IPS DF 4.7 (cell line): ENCODE data around the gene IL18BP.

ENCODE experiments used
- DNase-seq: peaks from one replicate; pipeline ENCODE4 v3.0.0-alpha.2; 2013; ENCODE audit warnings: low spot score; ENCODE audit errors: extremely low read depth

The IL18BP gene

GRCh38 chr11:71998649-71999310 lies at the start of gene IL18BP:
IL18BP (plus strand) TSS chr11:71998909; CDS start chr11:71999985, 1,076 bp downstream.
- no peak for DNase-seq

- DNase-seq, result no peak
Measured at GRCh38 chr11:71949034-71949433, 49.7 kb upstream of the IL18BP start.

- no peak for DNase-seq
Measured at GRCh38 chr11:71951741-71952310, 46.9 kb upstream of the IL18BP start.

- DNase-seq, result no peak
Measured at GRCh38 chr11:71955898-71956456, 42.7 kb upstream of the IL18BP start.

- DNase-seq, result no peak
Measured at GRCh38 chr11:71962428-71963038, 36.2 kb upstream of the IL18BP start.

GRCh38 chr11:71963468-71963867 lies 35.2 kb upstream of the IL18BP start:
- DNase-seq, result no peak

GRCh38 chr11:71964641-71965040 lies 34.1 kb upstream of the IL18BP start:
- DNase-seq, result no peak

- no peak for DNase-seq
Measured at GRCh38 chr11:71971680-71972079, 27.0 kb upstream of the IL18BP start.

- no peak for DNase-seq
Measured at GRCh38 chr11:71976551-71976950, 22.2 kb upstream of the IL18BP start.

GRCh38 chr11:71977090-71977489 lies 21.6 kb upstream of the IL18BP start:
- no peak for DNase-seq

GRCh38 chr11:71977743-71978418 lies 20.8 kb upstream of the IL18BP start:
- no peak for DNase-seq

GRCh38 chr11:71979094-71979493 lies 19.6 kb upstream of the IL18BP start:
- DNase-seq, result no peak

- no peak for DNase-seq
Measured at GRCh38 chr11:71979602-71980001, 19.1 kb upstream of the IL18BP start.

- DNase-seq, result no peak
Measured at GRCh38 chr11:71986131-71986530, 12.6 kb upstream of the IL18BP start.

- no peak for DNase-seq
Measured at GRCh38 chr11:71987521-71987920, 11.2 kb upstream of the IL18BP start.

- DNase-seq, result no peak
Measured at GRCh38 chr11:71988050-71988449, 10.7 kb upstream of the IL18BP start.

GRCh38 chr11:71990701-71991100 lies 8.0 kb upstream of the IL18BP start:
- DNase-seq, result no peak

- no peak for DNase-seq
Measured at GRCh38 chr11:71991494-71991893, 7.2 kb upstream of the IL18BP start.

GRCh38 chr11:71992136-71992730 lies 6.5 kb upstream of the IL18BP start:
- DNase-seq, result no peak

GRCh38 chr11:71994786-71995185 lies 3.9 kb upstream of the IL18BP start:
- no peak for DNase-seq

GRCh38 chr11:71995726-71996291 lies 2.9 kb upstream of the IL18BP start:
- no peak for DNase-seq
